HG03280 (cell line): ENCODE measurements around the gene MRPS25.
"Not testable (repeated sequence)": the region's sequence is repeated elsewhere in the genome, so short reads cannot be mapped to it uniquely, and the experiment has no call there.

Experiments used
- ATAC-seq: cut with Tn5 transposase; IDR thresholded peaks from one replicate; pipeline ENCODE4 v1.9.1; 2021; ENCODE audit warnings: mild to moderate bottlenecking, moderate library complexity; ENCODE audit not compliant: unreplicated experiment

Gene MRPS25

DNA sequence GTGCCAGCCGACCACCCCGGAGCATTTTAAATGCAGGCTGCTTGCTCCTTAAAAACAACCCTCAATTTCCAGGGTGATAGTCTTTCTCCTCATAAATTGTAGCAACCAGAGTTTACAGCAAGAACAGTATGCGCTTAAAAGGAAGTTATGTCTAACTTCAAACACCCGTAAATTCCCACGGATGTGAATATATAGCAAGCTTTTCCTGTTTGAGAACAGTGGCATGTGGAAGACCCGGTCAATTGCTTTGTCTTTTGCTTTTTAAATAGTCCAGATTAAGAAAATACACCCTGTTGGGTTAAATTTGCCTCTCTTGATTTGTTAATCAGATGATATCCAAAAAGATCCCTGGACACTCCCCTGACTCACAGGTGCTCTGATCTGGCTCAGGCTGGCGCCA, 20.8 kb downstream of the MRPS25 start:
- no peak for ATAC-seq

- no peak for ATAC-seq
Measured at GRCh38 chr3:15043408-15044171, 21.5 kb downstream of the MRPS25 start.

- no peak for ATAC-seq
Measured at GRCh38 chr3:15042936-15043335, 22.2 kb downstream of the MRPS25 start.

- ATAC-seq = no peak
Measured at GRCh38 chr3:15041950-15042349, 23.2 kb downstream of the MRPS25 start.

- ATAC-seq = no peak
Measured at GRCh38 chr3:15040844-15041243, 24.3 kb downstream of the MRPS25 start.

DNA sequence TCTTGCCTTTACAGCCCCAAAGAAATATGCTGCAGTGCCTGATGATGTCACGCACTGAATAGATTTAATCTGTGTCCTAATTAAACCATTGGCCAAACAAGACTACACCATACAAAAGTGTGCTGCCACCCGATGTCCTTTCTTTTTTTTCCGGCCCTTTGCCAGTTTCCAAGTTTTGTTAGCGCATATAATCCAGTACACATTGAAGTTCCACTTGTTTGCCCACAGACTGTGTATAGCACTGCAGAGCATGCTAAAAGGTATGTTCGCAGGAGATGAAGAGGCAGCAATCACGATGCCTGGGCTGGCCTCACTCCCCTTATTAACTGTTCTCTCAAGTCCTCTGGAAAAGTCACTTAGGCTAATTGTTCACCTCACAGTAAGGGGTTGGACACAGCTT, 26.8 kb downstream of the MRPS25 start:
- no peak for ATAC-seq

DNA sequence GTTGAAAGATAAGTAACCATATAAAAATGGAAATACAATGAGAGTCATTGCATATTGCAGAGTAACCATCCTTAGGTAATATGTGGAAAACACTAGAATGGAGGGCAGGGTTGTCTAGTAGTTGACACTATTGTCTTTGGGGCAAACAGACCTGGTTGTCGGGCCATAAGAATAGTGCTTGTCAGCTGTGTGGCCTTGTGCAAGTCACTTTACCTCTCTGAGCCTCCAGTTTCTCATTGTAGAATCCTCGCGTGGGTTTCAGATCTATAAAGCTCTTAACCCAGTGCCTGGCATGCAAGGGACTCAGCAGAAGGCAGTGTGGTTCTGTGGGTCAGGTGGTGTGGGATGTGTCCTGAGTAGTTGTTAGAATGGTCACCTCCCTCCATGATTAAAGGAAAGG, 32.0 kb downstream of the MRPS25 start:
- ATAC-seq = no peak

GRCh38 chr3:15032650-15033049, 32.5 kb downstream of the MRPS25 start:
- ATAC-seq = no peak

DNA sequence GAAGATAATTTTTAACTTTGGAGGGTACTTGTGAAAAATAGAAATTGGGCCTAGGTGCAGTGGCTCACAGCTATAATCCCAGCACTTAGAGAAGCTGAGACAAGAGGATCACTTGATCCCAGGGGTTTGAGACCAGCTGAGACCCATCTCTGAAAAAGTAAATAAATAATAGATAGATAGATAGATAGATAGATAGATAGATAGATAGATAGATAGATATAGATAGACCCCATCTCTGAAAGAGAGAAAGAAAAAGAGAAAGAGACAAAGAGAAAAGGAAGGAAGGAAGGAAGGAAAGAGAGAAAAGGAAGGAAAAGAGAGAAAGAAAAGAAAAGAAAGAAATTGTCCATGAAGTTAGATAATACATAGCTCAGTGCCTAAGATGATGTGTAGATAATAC, 35.5 kb downstream of the MRPS25 start:
- no peak for ATAC-seq

DNA sequence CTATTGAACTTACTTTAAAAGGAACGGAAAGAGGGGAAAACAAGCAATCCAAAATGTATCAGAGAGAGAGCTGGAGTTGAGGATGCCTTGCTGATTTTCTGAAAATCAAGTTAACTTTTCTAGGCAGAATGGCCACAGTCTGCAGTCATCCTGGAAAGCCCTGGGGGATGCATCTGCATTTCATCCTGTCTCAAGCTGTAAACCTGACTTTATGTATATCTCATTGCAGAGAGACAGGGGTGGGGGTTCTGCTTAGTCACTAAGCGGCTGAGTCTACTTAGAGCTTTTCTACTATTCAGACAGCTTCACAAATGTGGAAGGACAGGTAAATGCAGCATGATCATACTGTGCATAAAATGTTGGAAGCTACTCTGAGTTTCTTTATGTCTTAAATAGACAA, 41.4 kb downstream of the MRPS25 start:
- ATAC-seq = no peak

DNA sequence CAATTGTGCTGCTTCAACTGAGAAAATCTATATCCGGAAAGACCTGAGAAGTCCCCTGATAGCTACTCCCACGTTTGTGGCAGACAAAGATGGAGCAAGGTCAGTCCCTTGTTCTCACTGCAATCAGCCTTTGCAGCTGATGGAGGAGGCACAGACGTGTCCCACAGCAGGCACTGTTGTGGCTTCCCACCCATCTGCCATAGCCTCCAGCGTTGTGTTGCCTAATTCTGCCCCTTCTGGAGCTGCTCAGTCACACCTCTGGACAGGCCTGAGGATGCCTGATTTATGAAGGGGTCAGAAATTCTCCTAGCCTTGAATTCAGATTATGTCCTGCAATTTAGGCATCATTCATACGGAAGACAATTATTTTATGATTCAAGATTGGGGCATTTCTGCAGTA, 41.9 kb downstream of the MRPS25 start:
- ATAC-seq = no peak

DNA sequence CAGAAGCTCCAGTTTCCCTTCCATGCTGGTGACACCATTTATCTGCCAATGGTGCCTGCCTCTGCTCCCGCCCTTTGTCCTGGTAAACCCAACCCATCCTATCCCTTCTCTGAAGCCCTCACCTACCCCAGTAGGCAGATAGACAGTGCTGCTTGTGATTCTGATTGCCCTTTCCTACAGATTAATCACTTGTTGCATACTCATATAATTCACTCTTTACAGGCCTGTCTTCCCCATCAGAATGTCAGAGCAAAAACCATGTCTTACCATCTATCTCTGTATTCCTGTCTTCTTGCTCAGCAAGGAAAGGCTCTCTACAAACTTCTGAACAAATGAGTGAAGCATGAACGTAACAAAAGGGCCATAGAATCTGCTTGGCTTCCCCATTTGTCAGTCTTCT, 47.9 kb downstream of the MRPS25 start:
- no peak for ATAC-seq

GRCh38 chr3:15015456-15015855, 49.7 kb downstream of the MRPS25 start:
- no peak for ATAC-seq

DNA sequence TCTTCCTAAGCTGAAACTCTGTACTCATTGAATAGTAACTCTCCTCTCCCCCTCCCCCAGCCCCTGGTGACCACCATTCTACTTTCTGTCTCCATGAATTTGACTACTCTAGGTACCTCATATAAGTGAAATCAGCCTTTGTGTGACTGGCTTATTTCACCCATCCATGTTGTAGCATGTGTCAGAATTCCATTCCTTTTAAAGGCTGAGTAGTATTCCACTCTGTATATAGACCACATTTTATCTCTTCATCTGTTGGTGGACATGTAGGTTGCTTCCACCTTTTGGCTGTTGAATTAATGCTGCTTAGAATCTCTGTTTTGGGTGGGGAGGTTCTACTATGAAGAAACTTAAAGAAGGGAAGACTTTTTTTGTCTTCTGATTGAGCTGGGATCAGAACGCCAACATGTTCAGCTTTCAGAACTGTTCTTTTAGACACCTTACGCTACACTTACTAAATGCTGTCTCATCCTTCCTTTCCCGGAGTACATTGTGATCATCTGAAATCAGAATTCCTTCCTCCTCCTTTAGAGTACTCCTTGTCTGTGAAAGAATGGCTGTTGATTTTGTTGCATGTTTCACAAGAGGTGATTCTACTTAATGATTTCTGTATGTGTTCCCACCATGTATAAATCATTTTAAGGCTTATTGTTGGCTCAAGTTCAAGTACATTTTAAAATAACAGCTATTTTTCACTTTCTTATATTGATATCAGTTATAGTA, 50.3 kb downstream of the MRPS25 start:
- ATAC-seq = no peak

- no peak for ATAC-seq
Measured at GRCh38 chr3:15011174-15011573, 53.9 kb downstream of the MRPS25 start.

GRCh38 chr3:15010664-15011063, 54.5 kb downstream of the MRPS25 start:
- ATAC-seq = no peak

DNA sequence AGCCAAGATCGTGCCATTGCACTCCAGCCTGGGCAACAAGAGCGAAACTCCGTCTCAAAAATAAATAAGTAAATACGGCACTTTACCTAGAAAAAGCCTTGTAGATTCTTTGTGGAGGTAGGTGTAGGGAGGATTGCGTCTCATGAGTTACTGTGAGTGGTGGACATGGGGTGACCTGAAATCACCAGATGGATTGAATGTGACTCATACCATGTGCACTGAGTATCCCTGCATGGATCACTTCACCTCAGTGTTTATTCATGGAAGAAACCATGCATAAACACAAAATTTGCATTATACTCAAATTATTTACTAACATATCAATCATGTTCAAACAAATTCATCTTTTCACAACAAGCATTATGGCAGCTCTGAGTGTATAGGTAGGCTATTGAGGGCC, 55.9 kb downstream of the MRPS25 start:
- ATAC-seq = no peak

DNA sequence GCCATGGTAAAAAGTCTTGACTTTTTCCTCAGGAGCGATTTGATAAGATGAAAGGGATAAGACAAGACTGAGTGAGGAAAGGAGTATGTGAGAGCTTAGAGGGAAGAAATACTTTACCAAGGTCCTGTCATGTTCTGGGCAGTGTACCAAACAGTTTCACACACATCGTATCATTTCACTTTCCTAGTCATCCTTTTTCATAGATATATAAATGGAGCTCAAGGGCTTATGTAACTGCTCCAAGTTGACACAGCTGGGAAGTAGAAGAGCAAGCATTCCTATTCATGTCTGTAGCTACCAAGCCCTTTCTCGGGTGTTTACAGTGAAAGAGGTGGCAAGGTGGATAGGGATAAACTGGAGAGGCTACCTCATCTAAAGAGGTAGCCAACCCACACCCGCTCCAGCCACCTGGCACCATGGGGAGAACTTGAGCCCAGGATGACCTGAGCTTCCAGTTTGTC, 57.4 kb downstream of the MRPS25 start:
- no peak for ATAC-seq

DNA sequence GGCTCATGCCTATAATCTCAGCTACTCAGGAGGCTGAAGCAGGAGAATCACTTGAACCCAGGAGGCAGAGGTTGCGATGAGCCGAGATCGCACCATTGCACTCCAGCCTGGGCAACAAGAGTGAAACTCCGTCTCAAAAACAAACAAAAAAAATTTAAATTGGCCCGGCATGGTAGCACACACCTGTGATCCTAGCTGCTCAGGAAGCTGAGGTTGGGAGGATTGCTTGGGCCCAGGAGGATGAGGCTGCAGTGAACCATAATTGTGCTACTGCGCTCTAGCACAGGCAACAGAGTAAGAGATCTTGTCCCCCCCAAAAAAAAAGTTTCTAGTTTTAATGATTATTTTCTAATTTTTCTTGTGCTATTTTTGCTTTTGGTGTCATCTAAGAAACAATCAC, 65.9 kb downstream of the MRPS25 start:
- ATAC-seq = not testable (repeated sequence)
